Putamen (tissue), 1 donor: ENCODE results near the gene NOC2L.
"Not testable (repeated sequence)": the region's sequence is repeated elsewhere in the genome, so short reads cannot be mapped to it uniquely, and the experiment has no call there.

Experiments used
- DNase-seq: peaks from one replicate; pipeline ENCODE4 v3.0.0-alpha.2; 2016; ENCODE audit warnings: low spot score

Gene NOC2L

DNA sequence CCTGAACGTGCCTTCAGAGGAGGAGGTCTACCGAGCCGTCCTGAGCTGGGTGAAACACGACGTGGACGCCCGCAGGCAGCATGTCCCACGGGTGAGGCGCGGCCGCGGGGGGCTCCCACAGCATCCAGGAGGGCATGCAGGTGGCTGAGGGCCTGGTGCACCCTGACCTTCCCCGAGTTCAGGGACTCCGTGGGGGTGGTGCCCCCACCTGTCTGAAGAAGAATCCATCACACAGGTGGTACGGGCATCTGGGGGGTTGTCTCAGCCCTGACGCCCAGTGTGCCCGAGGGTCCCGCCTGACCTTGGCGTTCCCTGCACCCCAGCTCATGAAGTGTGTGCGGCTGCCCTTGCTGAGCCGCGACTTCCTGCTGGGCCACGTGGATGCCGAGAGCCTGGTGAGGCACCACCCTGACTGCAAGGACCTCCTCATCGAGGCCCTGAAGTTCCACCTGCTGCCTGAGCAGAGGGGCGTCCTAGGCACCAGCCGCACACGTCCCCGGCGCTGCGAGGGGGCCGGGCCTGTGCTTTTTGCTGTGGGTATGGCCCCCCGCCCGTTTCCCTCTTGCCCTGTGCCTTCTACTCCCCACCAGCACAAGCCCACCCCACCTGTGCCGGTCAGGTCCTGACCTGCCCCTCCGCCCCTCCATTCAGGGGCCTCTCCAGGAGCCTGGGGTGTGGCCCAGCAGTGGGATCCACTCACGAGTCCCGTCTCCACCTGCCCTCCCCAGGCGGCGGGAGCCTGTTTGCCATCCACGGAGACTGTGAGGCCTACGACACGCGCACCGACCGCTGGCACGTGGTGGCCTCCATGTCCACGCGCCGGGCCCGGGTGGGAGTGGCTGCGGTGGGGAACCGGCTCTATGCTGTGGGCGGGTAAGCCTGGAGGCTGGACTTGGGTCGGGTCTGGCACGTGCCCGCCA lies 3.6 kb upstream of the NOC2L start:
- no peak for DNase-seq

DNA sequence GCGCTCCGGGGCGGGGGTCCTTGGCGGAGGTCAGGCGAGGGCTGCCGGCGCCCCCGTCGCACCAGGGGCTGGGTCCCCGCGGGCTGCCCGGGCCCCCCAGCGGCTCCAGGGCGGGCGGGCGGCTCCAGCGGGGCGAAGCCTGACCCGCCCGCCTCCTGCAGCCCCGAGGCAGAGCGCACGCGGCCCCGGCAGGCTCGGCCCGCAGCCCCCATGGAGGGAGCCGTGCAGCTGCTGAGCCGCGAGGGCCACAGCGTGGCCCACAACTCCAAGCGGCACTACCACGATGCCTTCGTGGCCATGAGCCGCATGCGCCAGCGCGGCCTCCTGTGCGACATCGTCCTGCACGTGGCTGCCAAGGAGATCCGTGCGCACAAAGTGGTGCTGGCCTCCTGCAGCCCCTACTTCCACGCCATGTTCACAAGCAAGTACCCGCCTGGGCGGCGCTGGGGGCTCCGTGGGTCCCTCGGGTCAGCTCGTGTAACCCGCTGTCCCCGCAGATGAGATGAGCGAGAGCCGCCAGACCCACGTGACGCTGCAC lies 2.1 kb upstream of the NOC2L start:
- DNase-seq, result no peak

- peak; percentile 45 for DNase-seq
Measured at GRCh38 chr1:960363-961131, 1.5 kb upstream of the NOC2L start, which contains the start of gene KLHL17. TSS of gene KLHL17 (plus strand) at chr1:960584. CDS start at chr1:960694, 110 bp downstream.

GRCh38 chr1:959731-960362 lies 791 bp upstream of the NOC2L start:
- DNase-seq, result no peak

DNA sequence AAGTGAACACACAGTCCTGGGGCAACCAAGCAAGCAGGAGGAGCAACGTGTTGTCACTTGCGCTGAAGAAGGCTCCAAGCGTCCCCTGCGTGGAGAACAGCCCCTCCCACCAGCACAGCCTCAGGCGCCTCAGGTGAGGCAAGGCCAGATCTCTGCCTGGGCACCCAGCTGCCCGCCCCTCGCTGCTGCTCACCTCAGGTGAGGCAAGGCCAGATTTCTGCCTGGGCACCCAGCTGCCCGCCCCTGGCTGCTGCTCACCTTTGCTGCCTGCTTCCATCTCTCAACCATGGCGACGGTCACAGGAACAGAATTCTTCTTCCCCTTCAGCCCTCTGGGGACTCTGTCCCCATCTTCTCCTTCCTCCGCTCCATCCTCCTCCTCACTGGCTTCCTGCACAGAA lies 2.4 kb downstream of the NOC2L start:
- DNase-seq, result no peak

- DNase-seq, result no peak
Measured at GRCh38 chr1:955474-955873, 3.6 kb downstream of the NOC2L start.

- no peak for DNase-seq
Measured at GRCh38 chr1:954927-955326, 4.1 kb downstream of the NOC2L start.

- DNase-seq, result no peak
Measured at GRCh38 chr1:953524-954320, 5.3 kb downstream of the NOC2L start.

DNA sequence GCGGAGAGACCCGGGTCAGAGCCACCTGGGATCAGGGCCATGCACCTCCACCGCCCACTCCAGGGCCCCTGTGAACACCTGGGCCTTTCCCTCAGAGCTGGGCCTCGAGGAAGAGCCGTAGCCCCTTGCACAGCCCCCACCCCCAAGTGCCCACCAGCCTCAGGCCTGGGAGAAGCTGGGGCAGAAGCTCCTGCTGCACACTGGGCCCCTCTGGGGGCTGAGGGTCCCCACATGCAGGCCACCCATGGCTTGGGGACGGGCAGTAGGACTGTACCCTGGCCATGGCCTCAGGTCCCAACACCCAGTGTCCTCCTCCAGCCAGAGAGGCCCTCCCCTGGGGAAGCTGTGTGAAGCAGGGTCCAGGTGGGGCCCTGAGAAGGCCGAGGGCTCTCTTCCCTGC lies 6.5 kb downstream of the NOC2L start:
- DNase-seq, result no peak

DNA sequence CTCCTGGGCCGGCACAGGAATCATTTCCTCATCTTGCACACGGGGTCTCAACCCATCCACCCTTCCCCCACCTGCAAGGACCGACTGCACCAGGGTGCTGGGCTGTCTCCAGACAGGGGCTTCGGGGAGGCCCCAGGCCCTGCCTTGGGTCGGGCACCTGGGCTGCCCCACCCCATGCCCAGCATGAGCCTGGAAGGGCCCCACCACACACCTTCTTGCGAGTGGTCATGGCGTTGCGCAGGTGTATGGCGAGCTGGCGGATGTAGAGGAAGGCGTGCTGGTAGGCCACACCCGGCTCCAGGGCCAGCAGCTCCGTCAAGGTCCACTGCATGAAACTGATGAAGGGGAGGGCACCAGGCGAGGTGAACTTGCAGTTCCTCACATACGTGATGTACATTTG lies 6.9 kb downstream of the NOC2L start:
- DNase-seq, result no peak

GRCh38 chr1:951364-951763 lies 7.7 kb downstream of the NOC2L start:
- no peak for DNase-seq

DNA sequence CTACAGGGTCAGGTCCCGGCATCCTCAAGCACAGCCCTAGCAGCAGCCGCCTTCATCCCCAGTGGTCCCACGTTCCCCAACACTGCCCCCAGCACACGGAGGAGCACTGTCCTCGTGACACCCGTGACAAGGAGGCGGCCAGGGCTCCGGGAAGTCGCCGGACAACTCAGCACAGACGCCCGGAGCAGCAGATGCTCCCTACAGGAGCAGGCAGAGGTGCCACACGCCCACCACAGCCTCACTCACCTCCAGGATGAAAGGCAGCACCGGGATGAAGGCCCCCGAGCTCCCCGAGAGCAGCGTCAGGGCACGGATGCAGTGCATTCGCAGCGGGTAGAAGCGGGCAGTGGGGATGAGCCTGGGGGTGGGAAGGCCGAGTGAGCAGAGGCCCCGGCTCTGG lies 8.2 kb downstream of the NOC2L start:
- no peak for DNase-seq

DNA sequence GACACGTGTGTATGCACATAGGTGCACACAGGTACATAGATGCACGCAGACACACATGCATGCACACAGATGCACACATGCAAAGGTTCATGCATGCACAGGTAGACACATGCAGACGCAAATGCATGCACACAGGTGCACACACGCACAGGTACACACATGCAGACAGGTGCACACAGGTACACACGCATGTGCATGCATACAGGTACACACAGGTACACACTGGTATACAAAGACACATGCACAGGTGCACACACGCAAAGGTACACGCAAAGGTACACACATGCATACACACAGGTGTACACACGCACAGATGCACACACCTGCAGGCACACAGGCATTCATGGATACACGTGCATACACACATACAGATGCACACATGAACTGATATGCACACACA lies 8.8 kb downstream of the NOC2L start:
- DNase-seq, result no peak

- DNase-seq, result no peak
Measured at GRCh38 chr1:947958-948357, 11.1 kb downstream of the NOC2L start.

DNA sequence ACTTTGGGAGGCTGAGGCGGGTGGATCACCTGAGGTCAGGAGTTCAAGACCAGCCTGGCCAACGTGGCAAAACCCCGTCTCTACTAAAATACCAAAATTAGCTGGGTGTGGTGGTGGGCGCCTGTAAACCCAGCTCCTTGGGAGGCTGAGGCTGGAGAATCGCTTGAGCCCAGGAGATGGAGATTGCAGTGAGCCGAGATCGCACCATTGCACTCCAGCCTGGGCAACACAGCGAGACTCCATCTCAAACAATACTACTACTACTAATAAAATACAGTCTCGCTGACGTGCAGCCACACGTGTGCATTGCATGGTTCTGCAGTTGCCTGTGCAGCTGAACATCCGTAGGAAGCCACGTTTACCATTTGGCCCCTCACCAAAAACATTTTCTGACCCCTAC lies 12.2 kb downstream of the NOC2L start:
- not testable (repeated sequence) for DNase-seq

- no peak for DNase-seq
Measured at GRCh38 chr1:945688-946556, 13.1 kb downstream of the NOC2L start.

- no peak for DNase-seq
Measured at GRCh38 chr1:944341-945325, 14.4 kb downstream of the NOC2L start.

DNA sequence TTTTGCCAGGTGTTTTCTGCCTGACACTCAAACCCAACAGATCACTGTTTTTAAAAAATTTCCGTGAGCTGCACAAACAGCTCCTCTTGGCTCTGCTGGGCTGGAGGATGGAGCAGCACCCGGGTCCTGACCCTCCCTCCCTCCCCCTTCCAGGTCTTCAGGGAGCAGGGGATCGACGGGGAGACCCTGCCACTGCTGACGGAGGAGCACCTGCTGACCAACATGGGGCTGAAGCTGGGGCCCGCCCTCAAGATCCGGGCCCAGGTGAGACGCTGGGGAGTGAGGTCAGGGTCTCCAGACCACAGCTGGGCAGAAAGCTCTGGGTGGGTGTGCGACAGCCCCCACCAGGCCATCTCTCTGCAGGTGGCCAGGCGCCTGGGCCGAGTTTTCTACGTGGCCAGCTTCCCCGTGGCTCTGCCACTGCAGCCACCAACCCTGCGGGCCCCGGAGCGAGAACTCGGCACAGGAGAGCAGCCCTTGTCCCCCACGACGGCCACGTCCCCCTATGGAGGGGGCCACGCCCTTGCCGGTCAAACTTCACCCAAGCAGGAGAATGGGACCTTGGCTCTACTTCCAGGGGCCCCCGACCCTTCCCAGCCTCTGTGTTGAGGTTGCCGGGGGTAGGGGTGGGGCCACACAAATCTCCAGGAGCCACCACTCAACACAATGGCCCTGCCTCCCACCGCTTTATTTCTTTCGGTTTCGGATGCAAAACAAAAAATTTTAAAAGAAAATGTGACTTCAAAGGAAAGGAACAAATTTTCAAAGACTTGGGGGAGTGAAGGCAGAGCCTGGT lies 15.3 kb downstream of the NOC2L start:
- no peak for DNase-seq
